Esophagus squamous epithelium (tissue), 4 donors: ENCODE measurements around the gene SLC66A3.

Source experiments
- POLR2A ChIP-seq, 4 donors: fragments of 450-650 bp; IDR thresholded peaks; one replicate each; pipeline ENCODE4 v1.6.1; 2017; ENCODE audit warnings: antibody characterized with exemption in 4 of 4, mild to moderate bottlenecking in 4 of 4, moderate library complexity in 3 of 4
- TF ChIP-seq, protein P1 (sequence below), 6 experiments: fragments of 450-650 bp in 4 of 6; fragments of 200-600 bp in 2 of 6; sonication (generic) in 2 of 6; IDR thresholded peaks; one replicate each; pipeline ENCODE4 v1.5.1; 2016 to 2019; ENCODE audit warnings: antibody characterized with exemption in 6 of 6, mild to moderate bottlenecking in 4 of 6, moderate library complexity in 4 of 6

DNA sequence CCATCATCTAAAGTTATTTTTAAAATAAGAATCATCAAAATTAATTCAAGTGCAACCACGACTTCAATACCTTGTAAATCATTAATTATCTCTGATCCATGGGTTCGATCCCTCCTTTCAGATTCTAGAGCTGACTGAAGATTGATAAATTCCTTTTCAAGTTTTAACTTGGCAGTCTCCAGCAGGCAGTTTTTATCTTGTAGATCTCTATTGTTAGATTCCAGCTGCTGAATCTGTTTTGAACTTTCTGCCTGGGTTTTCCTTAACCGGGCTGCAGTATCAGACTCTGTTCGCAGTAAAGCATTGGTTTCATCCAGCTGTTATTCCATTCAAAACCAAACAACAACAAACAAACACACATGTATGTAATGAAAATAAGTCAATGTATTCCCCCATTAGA is 59.5 kb downstream of the SLC66A3 start:
- TF ChIP-seq, protein P1, sequence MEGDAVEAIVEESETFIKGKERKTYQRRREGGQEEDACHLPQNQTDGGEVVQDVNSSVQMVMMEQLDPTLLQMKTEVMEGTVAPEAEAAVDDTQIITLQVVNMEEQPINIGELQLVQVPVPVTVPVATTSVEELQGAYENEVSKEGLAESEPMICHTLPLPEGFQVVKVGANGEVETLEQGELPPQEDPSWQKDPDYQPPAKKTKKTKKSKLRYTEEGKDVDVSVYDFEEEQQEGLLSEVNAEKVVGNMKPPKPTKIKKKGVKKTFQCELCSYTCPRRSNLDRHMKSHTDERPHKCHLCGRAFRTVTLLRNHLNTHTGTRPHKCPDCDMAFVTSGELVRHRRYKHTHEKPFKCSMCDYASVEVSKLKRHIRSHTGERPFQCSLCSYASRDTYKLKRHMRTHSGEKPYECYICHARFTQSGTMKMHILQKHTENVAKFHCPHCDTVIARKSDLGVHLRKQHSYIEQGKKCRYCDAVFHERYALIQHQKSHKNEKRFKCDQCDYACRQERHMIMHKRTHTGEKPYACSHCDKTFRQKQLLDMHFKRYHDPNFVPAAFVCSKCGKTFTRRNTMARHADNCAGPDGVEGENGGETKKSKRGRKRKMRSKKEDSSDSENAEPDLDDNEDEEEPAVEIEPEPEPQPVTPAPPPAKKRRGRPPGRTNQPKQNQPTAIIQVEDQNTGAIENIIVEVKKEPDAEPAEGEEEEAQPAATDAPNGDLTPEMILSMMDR (IDR thresholded peaks at IDR 0.05), result no peak
- no peak for TF ChIP-seq POLR2A (IDR thresholded peaks at IDR 0.05)
